Uterus (tissue), 4 donors: ENCODE data around the gene CYP2C19. TPM values are rescaled to one million over a fixed set of nuclear protein-coding genes. Genes with fewer than 3 reads are reported as not detected.
"Not testable (repeated sequence)": the region's sequence is repeated elsewhere in the genome, so short reads cannot be mapped to it uniquely, and the experiment has no call there.

Experiments
- DNase-seq, 2 donors: peaks; one replicate each; pipeline ENCODE4 v3.0.0-alpha.2; 2019 to 2020
- H3K27ac ChIP-seq, 2 donors: fragments of 200-600 bp; sonication (generic); 1 replicate in 1 of 2; 2 replicates in 1 of 2; pipeline ENCODE4 v1.5.1; 2016 to 2018
- H3K27me3 ChIP-seq, 2 donors: fragments of 200-600 bp; sonication (generic); one replicate each; pipeline ENCODE4 v1.5.1; 2018 to 2019; ENCODE audit warnings: control low read depth in 1 of 2
- H3K36me3 ChIP-seq, 2 donors: fragments of 200-600 bp; sonication (generic); one replicate each; pipeline ENCODE4 v1.5.1; 2019; ENCODE audit warnings: control low read depth in 1 of 2
- H3K4me1 ChIP-seq, 2 donors: fragments of 200-600 bp; sonication (generic); one replicate each; pipeline ENCODE4 v1.5.1; 2018 to 2019; ENCODE audit warnings: control low read depth in 1 of 2
- H3K4me3 ChIP-seq, 2 donors: fragments of 200-600 bp; sonication (generic); 1 replicate in 1 of 2; 2 replicates in 1 of 2; pipeline ENCODE4 v1.5.1; 2018 to 2019; ENCODE audit warnings: mild to moderate bottlenecking in 1 of 2
- H3K9me3 ChIP-seq, 2 donors: fragments of 200-600 bp; sonication (generic); one replicate each; pipeline ENCODE4 v1.5.1; 2019; ENCODE audit warnings: control low read depth in 1 of 2
- CTCF ChIP-seq, 4 experiments: fragments of 200-600 bp in 2 of 4; fragments of 450-650 bp in 2 of 4; sonication (generic) in 2 of 4; IDR thresholded peaks; one replicate each; pipeline ENCODE4 v1.5.1; 2016 to 2019; ENCODE audit warnings: antibody characterized with exemption in 4 of 4, mild to moderate bottlenecking in 2 of 4, moderate library complexity in 1 of 4
- POLR2A ChIP-seq, 2 donors: fragments of 450-650 bp; IDR thresholded peaks; one replicate each; pipeline ENCODE4 v1.6.1; 2016; ENCODE audit warnings: antibody characterized with exemption in 2 of 2, mild to moderate bottlenecking in 1 of 2, moderate library complexity in 1 of 2
- intact Hi-C: fragments of 100-400 bp; cut with DNase I; formaldehyde crosslinking; loops from one replicate; pipeline ENCODE4 v1.15.1; 2023; ENCODE audit warnings: low total_unique reads
- total RNA-seq, 4 donors: library from RNA; depleted of rRNA in 3 of 4; stranded (reverse); fragments of >200 nt in 3 of 4; gene quantifications; one replicate each; pipeline versions ENCODE4 v1.1.0 to v1.2.4, GENCODE V29; 2014 to 2023
- donor health status: DM: yes; HTN: yes; CAD: no.

CYP2C19 gene
- total RNA-seq, 4 donors from 2014 or later, result 0.14 TPM; not detected in 3

- no peaks in the 10 kb centered on the region for H3K36me3 ChIP-seq
- no peaks in the 10 kb centered on the region for H3K27me3 ChIP-seq
- no peak overlapping the region for H3K4me3 ChIP-seq
- no peaks in the 10 kb centered on the region for H3K4me1 ChIP-seq
- H3K27ac ChIP-seq, result no peak overlapping the region
- H3K9me3 ChIP-seq, result no peaks in the 10 kb centered on the region
- TF ChIP-seq POLR2A (IDR thresholded peaks at IDR 0.05) (no peak), CTCF (IDR thresholded peaks at IDR 0.05) (no peak)
- no peak for DNase-seq
- intact Hi-C loops, result no loop called here
These were observed 21.8 kb downstream of the CYP2C19 start for GRCh38 chr10:94784256-94784655.

DNA sequence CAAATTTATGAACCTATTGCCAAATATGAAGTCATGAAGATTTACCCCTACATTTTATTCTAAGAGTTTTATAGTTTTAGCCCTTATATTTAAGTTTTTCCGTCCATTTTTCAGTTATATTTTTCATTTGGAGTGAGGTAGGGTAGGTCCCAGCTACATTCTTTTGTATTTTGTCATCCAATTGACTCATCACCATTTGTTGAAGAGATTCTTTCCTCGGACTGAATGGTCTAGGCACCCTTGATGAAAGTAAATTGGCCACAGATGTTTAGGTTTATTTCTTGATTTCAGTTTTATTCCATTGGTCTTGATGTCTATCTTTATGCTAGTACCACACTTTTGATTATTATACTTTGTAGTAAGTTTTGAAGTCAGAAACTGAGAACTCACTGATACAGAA lies 22.7 kb downstream of the CYP2C19 start:
- Histone ChIP-seq H3K27ac (no peak overlapping the region), H3K27me3 (no peaks in the 10 kb centered on the region), H3K9me3 (no peaks in the 10 kb centered on the region), H3K36me3 (no peaks in the 10 kb centered on the region), H3K4me1 (no peaks in the 10 kb centered on the region), H3K4me3 (no peak overlapping the region)
- intact Hi-C loops, result no loop called here
- TF ChIP-seq CTCF (IDR thresholded peaks at IDR 0.05), result no peak
- no peak for TF ChIP-seq POLR2A (IDR thresholded peaks at IDR 0.05)
- no peak for DNase-seq

DNA sequence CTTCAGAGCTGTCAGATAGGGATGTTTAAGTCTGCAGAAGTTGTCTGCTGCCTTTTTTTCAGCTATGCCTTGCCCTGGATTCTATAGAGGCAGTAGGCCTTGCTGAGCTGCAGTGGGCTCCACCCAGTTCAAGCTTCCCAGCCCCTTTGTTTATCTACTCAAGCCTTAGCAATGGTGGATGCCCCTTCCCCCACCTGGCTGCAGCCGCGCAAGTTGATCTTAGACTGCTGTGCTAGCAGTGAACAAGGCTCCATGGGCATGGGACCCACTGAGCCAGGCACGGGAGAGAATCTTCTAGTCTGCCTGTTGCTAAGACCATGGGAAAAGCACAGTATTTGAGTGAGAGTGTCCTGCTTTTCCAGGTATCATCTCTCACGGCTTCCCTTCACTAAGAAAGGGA lies 38.1 kb downstream of the CYP2C19 start:
- not testable (repeated sequence) for H3K27ac ChIP-seq

GRCh38 chr10:94803307-94803706 lies 40.8 kb downstream of the CYP2C19 start:
- DNase-seq, result no peak
- no peak overlapping the region for H3K4me3 ChIP-seq
- intact Hi-C loops, result no loop called here
- no peaks in the 10 kb centered on the region for H3K4me1 ChIP-seq
- TF ChIP-seq CTCF (IDR thresholded peaks at IDR 0.05) (no peak), POLR2A (IDR thresholded peaks at IDR 0.05) (no peak)
- no peaks in the 10 kb centered on the region for H3K27me3 ChIP-seq
- H3K36me3 ChIP-seq, result no peaks in the 10 kb centered on the region
- H3K9me3 ChIP-seq, result no peaks in the 10 kb centered on the region
- H3K27ac ChIP-seq, result no peak overlapping the region

More for the DNA sequence above, 38.1 kb downstream of the CYP2C19 start:
- intact Hi-C loops, DNase-seq, H3K4me1 ChIP-seq, H3K4me3 ChIP-seq, H3K36me3 ChIP-seq, H3K9me3 ChIP-seq, H3K27me3 ChIP-seq: not testable (repeated sequence)

GRCh38 chr10:94830025-94830424 lies 67.5 kb downstream of the CYP2C19 start:
- intact Hi-C loops, H3K9me3 ChIP-seq, H3K27me3 ChIP-seq: not testable (repeated sequence)

DNA sequence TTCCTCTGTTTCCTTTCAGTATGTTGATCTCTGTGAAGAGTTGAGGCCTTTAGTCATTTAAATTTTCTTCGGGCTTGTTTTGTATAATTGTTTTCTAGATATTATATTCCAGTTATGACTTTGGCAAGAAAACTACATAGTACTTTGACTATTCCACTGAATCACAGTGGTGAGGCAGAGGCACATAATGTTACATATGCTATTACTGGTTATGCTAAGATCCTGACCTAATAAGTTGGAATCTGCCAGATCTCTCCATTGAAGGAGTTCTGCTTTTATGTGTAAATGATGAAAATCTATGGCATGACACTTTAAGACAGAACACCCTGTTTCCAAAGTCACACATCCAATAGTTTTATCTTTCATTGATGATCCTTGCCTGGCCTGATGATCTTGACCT lies 83.7 kb downstream of the CYP2C19 start:
- Histone ChIP-seq H3K27me3 (no peaks in the 10 kb centered on the region), H3K9me3 (no peaks in the 10 kb centered on the region), H3K27ac (no peak overlapping the region), H3K4me3 (no peak overlapping the region), H3K4me1 (no peaks in the 10 kb centered on the region), H3K36me3 (no peaks in the 10 kb centered on the region)
- no peak for TF ChIP-seq CTCF (IDR thresholded peaks at IDR 0.05)
- TF ChIP-seq POLR2A (IDR thresholded peaks at IDR 0.05), result no peak
- no peak for DNase-seq
- intact Hi-C loops, result no loop called here

More at GRCh38 chr10:94830025-94830424, 67.5 kb downstream of the CYP2C19 start:
- not testable (repeated sequence) for H3K4me3 ChIP-seq, H3K4me1 ChIP-seq, H3K27ac ChIP-seq, DNase-seq, H3K36me3 ChIP-seq
